Neural cell (in vitro differentiated cells): ENCODE measurements around the gene TMA7B.

Source experiments
- CTCF ChIP-seq: fragments of 450-650 bp; IDR thresholded peaks from 2 replicates; pipeline ENCODE4 v1.5.1; 2014; ENCODE audit warnings: antibody characterized with exemption, mild to moderate bottlenecking, moderate library complexity; ENCODE audit not compliant: poor library complexity, severe bottlenecking
- EP300 ChIP-seq: fragments of 450-650 bp; conservative IDR thresholded peaks from 2 replicates; pipeline ENCODE4 v1.6.1; 2014; ENCODE audit warnings: antibody characterized with exemption, mild to moderate bottlenecking, moderate library complexity; ENCODE audit not compliant: poor library complexity, severe bottlenecking
- EZH2 ChIP-seq: fragments of 200-600, 300-800 bp; shearing (Covaris generic), sonication (generic); IDR thresholded peaks from 2 replicates; pipeline ENCODE4 v1.6.1; 2014; ENCODE audit warnings: antibody characterized with exemption, low read length, borderline replicate concordance, mild to moderate bottlenecking; ENCODE audit not compliant: insufficient read depth, poor library complexity, severe bottlenecking
- MXI1 ChIP-seq: fragments of 450-650 bp; conservative IDR thresholded peaks from 2 replicates; pipeline ENCODE4 v1.6.1; 2014; ENCODE audit warnings: antibody characterized with exemption, mild to moderate bottlenecking; ENCODE audit not compliant: poor library complexity, severe bottlenecking
- POLR2AphosphoS5 ChIP-seq: IDR thresholded peaks from 2 replicates; pipeline ENCODE4 v1.6.1; 2012
- RAD21 ChIP-seq: fragments of 450-650 bp; conservative IDR thresholded peaks from 2 replicates; pipeline ENCODE4 v1.6.1; 2014; ENCODE audit warnings: antibody characterized with exemption, mild to moderate bottlenecking, moderate library complexity
- REST ChIP-seq: IDR thresholded peaks from 2 replicates; pipeline ENCODE4 v1.6.1; 2012; ENCODE audit warnings: borderline replicate concordance
- SMC3 ChIP-seq: fragments of 450-650 bp; conservative IDR thresholded peaks from 2 replicates; pipeline ENCODE4 v1.6.1; 2014; ENCODE audit warnings: antibody characterized with exemption, mild to moderate bottlenecking, moderate library complexity; ENCODE audit not compliant: poor library complexity
- TAF1 ChIP-seq: IDR thresholded peaks from 2 replicates; pipeline ENCODE4 v1.6.1; 2012; ENCODE audit warnings: low read depth

- TF ChIP-seq POLR2AphosphoS5 (no peak), CTCF (no peak), EP300 (no peak), TAF1 (no peak), MXI1 (no peak), RAD21 (no peak), EZH2 (no peak), REST (no peak), SMC3 (no peak)
Observed at GRCh38 chr22:39952347-39952746, 7.8 kb upstream of the TMA7B start.
